Kidney epithelial cell (primary cell): ENCODE measurements around the gene XRCC4. TPM values are rescaled to one million over a fixed set of nuclear protein-coding genes. Genes with fewer than 3 reads are reported as not detected.

Experiments
- DNase-seq: peaks from one replicate; pipeline ENCODE4 v3.0.0-alpha.2; 2010; ENCODE audit warnings: low read depth
- H3K27me3 ChIP-seq: 2 replicates; pipeline ENCODE4 v1.6.0; 2011; ENCODE audit warnings: low read length; ENCODE audit not compliant: control insufficient read depth, insufficient read depth
- H3K36me3 ChIP-seq: 2 replicates; pipeline ENCODE4 v1.5.1; 2011; ENCODE audit warnings: low read length; ENCODE audit not compliant: control insufficient read depth, insufficient read depth
- H3K4me3 ChIP-seq: 2 replicates; pipeline ENCODE4 v1.5.1; 2011; ENCODE audit warnings: low read depth, mild to moderate bottlenecking, control low read depth, low read length
- CTCF ChIP-seq: IDR thresholded peaks from 2 replicates; pipeline ENCODE4 v1.5.1; 2011; ENCODE audit warnings: mild to moderate bottlenecking, moderate library complexity, low read length, control low read depth, inconsistent platforms; ENCODE audit not compliant: insufficient read depth, poor library complexity, severe bottlenecking
- total RNA-seq: library from RNA; depleted of rRNA; stranded (reverse); fragments of >200 nt; gene quantifications from 2 replicates; pipeline ENCODE4 v1.2.3, GENCODE V29; 2015

The XRCC4 gene
- total RNA-seq, 1 donor from 2014 or later, result 7.6 TPM

- Histone ChIP-seq H3K27me3 (no peaks in the 10 kb centered on the region), H3K36me3 (no peaks in the 10 kb centered on the region), H3K4me3 (no peak overlapping the region)
- no peak for TF ChIP-seq CTCF
- DNase-seq, result no peak
These were observed 309.7 kb downstream of the XRCC4 start for GRCh38 chr5:83387041-83387440.

- no peak for DNase-seq
- no peak overlapping the region for H3K4me3 ChIP-seq
- no peaks in the 10 kb centered on the region for H3K27me3 ChIP-seq
- no peaks in the 10 kb centered on the region for H3K36me3 ChIP-seq
- TF ChIP-seq CTCF, result no peak
These were observed 311.3 kb downstream of the XRCC4 start for GRCh38 chr5:83388608-83389007.

- no peak for DNase-seq
- no peak for TF ChIP-seq CTCF
- Histone ChIP-seq H3K36me3 (no peaks in the 10 kb centered on the region), H3K4me3 (no peak overlapping the region), H3K27me3 (no peaks in the 10 kb centered on the region)
These were observed 315.6 kb downstream of the XRCC4 start for GRCh38 chr5:83392766-83393503.

GRCh38 chr5:83393504-83393866 lies 316.1 kb downstream of the XRCC4 start:
- H3K27me3 ChIP-seq, result no peaks in the 10 kb centered on the region
- H3K4me3 ChIP-seq, result no peak overlapping the region
- DNase-seq, result no peak
- TF ChIP-seq CTCF, result no peak
- H3K36me3 ChIP-seq, result no peaks in the 10 kb centered on the region

GRCh38 chr5:83394190-83394589 lies 316.8 kb downstream of the XRCC4 start:
- H3K4me3 ChIP-seq, result no peak overlapping the region
- no peak for TF ChIP-seq CTCF
- H3K36me3 ChIP-seq, result no peaks in the 10 kb centered on the region
- H3K27me3 ChIP-seq, result no peaks in the 10 kb centered on the region
- DNase-seq, result no peak

GRCh38 chr5:83396662-83397061 lies 319.3 kb downstream of the XRCC4 start:
- no peak for DNase-seq
- Histone ChIP-seq H3K36me3 (no peaks in the 10 kb centered on the region), H3K4me3 (no peak overlapping the region), H3K27me3 (no peaks in the 10 kb centered on the region)
- TF ChIP-seq CTCF, result no peak
